Liver (tissue), 3 donors: ENCODE data around the gene C9orf85.

Experiments used
- FOXA1 ChIP-seq: IDR thresholded peaks from 2 replicates; pipeline ENCODE4 v1.6.1; 2016; ENCODE audit warnings: antibody characterized with exemption
- JUND ChIP-seq, 2 donors: IDR thresholded peaks; 2 replicates each; pipeline ENCODE4 v1.6.1; 2016; ENCODE audit warnings: antibody characterized with exemption in 2 of 2
- NR2F2 ChIP-seq: IDR thresholded peaks from 2 replicates; pipeline ENCODE4 v1.6.1; 2016; ENCODE audit warnings: antibody characterized with exemption
- RAD21 ChIP-seq, 2 donors: IDR thresholded peaks; 2 replicates each; pipeline ENCODE4 v1.6.1; 2016; ENCODE audit warnings: antibody characterized with exemption in 2 of 2, mild to moderate bottlenecking in 2 of 2
- RXRA ChIP-seq, 2 donors: IDR thresholded peaks; 2 replicates each; pipeline ENCODE4 v1.6.1; 2017 to 2018; ENCODE audit warnings: antibody characterized with exemption in 2 of 2, mild to moderate bottlenecking in 1 of 2
- SP1 ChIP-seq: IDR thresholded peaks from 2 replicates; pipeline ENCODE4 v1.6.1; 2018; ENCODE audit warnings: antibody characterized with exemption, mild to moderate bottlenecking
- TAF1 ChIP-seq: conservative IDR thresholded peaks from 2 replicates; pipeline ENCODE4 v1.6.1; 2016; ENCODE audit warnings: antibody characterized with exemption, mild to moderate bottlenecking
- YY1 ChIP-seq: IDR thresholded peaks from 2 replicates; pipeline ENCODE4 v1.6.1; 2016; ENCODE audit warnings: antibody characterized with exemption, mild to moderate bottlenecking
- TF ChIP-seq, protein P1 (sequence below): IDR thresholded peaks from 2 replicates; pipeline ENCODE4 v1.6.1; 2016; ENCODE audit warnings: antibody characterized with exemption, mild to moderate bottlenecking
- TF ChIP-seq, protein P2 (sequence below): fragments of 150-350 bp; IDR thresholded peaks from 2 replicates; pipeline ENCODE4 v1.5.1; 2017; ENCODE audit warnings: improper control_type of control experiment, low read depth, low read length; ENCODE audit not compliant: missing input control
- TF ChIP-seq, protein P3 (sequence below): IDR thresholded peaks from 2 replicates; pipeline ENCODE4 v1.6.1; 2016; ENCODE audit warnings: antibody characterized with exemption
- donor health status: healthy.
- donor health status: healthy.

DNA sequence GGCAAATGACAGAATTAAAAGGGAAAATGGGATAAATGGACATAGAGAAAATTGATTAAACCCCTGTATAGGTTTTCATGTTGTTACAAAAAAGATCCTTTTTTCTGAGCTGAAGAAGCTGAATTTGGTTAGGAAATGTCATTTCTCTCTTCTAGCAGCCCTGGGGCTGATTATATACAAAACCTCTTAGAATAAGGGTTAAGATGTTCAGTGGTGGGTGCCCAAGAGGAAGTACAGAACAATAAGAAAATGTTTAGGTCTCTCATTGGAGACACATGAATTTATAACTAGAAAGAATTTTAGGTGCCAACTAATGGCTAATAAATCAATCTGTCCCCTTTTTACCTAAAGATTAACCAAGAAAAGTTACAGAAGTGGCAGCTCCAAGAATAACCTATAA, 14.7 kb upstream of the C9orf85 start:
- TF ChIP-seq, protein P1, sequence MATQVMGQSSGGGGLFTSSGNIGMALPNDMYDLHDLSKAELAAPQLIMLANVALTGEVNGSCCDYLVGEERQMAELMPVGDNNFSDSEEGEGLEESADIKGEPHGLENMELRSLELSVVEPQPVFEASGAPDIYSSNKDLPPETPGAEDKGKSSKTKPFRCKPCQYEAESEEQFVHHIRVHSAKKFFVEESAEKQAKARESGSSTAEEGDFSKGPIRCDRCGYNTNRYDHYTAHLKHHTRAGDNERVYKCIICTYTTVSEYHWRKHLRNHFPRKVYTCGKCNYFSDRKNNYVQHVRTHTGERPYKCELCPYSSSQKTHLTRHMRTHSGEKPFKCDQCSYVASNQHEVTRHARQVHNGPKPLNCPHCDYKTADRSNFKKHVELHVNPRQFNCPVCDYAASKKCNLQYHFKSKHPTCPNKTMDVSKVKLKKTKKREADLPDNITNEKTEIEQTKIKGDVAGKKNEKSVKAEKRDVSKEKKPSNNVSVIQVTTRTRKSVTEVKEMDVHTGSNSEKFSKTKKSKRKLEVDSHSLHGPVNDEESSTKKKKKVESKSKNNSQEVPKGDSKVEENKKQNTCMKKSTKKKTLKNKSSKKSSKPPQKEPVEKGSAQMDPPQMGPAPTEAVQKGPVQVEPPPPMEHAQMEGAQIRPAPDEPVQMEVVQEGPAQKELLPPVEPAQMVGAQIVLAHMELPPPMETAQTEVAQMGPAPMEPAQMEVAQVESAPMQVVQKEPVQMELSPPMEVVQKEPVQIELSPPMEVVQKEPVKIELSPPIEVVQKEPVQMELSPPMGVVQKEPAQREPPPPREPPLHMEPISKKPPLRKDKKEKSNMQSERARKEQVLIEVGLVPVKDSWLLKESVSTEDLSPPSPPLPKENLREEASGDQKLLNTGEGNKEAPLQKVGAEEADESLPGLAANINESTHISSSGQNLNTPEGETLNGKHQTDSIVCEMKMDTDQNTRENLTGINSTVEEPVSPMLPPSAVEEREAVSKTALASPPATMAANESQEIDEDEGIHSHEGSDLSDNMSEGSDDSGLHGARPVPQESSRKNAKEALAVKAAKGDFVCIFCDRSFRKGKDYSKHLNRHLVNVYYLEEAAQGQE: no peak
- TF ChIP-seq, protein P2, sequence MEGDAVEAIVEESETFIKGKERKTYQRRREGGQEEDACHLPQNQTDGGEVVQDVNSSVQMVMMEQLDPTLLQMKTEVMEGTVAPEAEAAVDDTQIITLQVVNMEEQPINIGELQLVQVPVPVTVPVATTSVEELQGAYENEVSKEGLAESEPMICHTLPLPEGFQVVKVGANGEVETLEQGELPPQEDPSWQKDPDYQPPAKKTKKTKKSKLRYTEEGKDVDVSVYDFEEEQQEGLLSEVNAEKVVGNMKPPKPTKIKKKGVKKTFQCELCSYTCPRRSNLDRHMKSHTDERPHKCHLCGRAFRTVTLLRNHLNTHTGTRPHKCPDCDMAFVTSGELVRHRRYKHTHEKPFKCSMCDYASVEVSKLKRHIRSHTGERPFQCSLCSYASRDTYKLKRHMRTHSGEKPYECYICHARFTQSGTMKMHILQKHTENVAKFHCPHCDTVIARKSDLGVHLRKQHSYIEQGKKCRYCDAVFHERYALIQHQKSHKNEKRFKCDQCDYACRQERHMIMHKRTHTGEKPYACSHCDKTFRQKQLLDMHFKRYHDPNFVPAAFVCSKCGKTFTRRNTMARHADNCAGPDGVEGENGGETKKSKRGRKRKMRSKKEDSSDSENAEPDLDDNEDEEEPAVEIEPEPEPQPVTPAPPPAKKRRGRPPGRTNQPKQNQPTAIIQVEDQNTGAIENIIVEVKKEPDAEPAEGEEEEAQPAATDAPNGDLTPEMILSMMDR: no peak
- no peak for TF ChIP-seq TAF1
- no peak for TF ChIP-seq JUND (IDR thresholded peaks at IDR 0.05)
- TF ChIP-seq RAD21 (IDR thresholded peaks at IDR 0.05): no peak
- no peak for TF ChIP-seq YY1
- no peak for TF ChIP-seq NR2F2
- no peak for TF ChIP-seq SP1
- TF ChIP-seq RXRA (IDR thresholded peaks at IDR 0.05): no peak
- TF ChIP-seq, protein P3, sequence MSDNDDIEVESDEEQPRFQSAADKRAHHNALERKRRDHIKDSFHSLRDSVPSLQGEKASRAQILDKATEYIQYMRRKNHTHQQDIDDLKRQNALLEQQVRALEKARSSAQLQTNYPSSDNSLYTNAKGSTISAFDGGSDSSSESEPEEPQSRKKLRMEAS: no peak
- TF ChIP-seq FOXA1: no peak
